ENCODE measurements around the gene GFPT1. TPM values are rescaled to one million over a fixed set of nuclear protein-coding genes. Genes with fewer than 3 reads are reported as not detected.

Gene GFPT1
- total and polyA plus RNA-seq, 2 donors (not counting 1 experiment from before 2014, with no cell fraction given): 39.1 to 53.0 TPM

- no peak for DNase-seq (ENCODE audit: low read depth in 2 of 2)
- Histone ChIP-seq H3K4me2 (ENCODE audit: extremely low read depth, insufficient read depth, low read length) (no peak overlapping the region), H3K4me1 (ENCODE audit: control insufficient read depth, extremely low read depth, insufficient read depth, low read length) (peaks cover 16% of the 10 kb centered on the region), H3K79me2 (ENCODE audit: control insufficient read depth, insufficient read depth, low read length) (no peaks in the 10 kb centered on the region), H3K9me3 (ENCODE audit: control insufficient read depth, insufficient read depth, low read depth, low read length) (no peaks in the 10 kb centered on the region), H3K27me3 (ENCODE audit: control insufficient read depth, insufficient read depth, low read length) (no peaks in the 10 kb centered on the region), H3K36me3 (ENCODE audit: control insufficient read depth, insufficient read depth, low read length) (no peaks in the 10 kb centered on the region), H2AFZ (ENCODE audit: low read length) (no peak overlapping the region), H4K20me1 (ENCODE audit: control insufficient read depth, extremely low read depth, insufficient read depth, low read length) (no peaks in the 10 kb centered on the region), H3K9ac (ENCODE audit: insufficient read depth, low read length) (no peak overlapping the region), H3K4me3 (replicated peaks in 1 of 4; ENCODE audit: control extremely low read depth in 1 of 4, insufficient read depth in 1 of 4, low read depth in 3 of 4, low read length in 4 of 4) (no peak overlapping the region), H3K27ac (ENCODE audit: insufficient read depth, low read length) (no peak overlapping the region)
- TF ChIP-seq CTCF (conservative IDR thresholded peaks at IDR 0.05 in 1 of 2, IDR thresholded peaks at IDR 0.05 in 1 of 2; ENCODE audit: low read depth in 1 of 2, low read length in 2 of 2): no peak
- no peak for TF ChIP-seq EZH2 (IDR thresholded peaks at IDR 0.05; ENCODE audit: low read length, missing control alignments)
Observed at GRCh38 chr2:69297216-69297615, 89.8 kb downstream of the GFPT1 start.

- no peak for DNase-seq (ENCODE audit: low read depth in 2 of 2)
Observed at GRCh38 chr2:69296421-69296820, 90.6 kb downstream of the GFPT1 start.

GRCh38 chr2:69292256-69292655 lies 94.8 kb downstream of the GFPT1 start:
- no peak for DNase-seq (ENCODE audit: low read depth in 2 of 2)
- Histone ChIP-seq H3K36me3 (ENCODE audit: control insufficient read depth, insufficient read depth, low read length) (no peaks in the 10 kb centered on the region), H3K9ac (ENCODE audit: insufficient read depth, low read length) (no peak overlapping the region), H4K20me1 (ENCODE audit: control insufficient read depth, extremely low read depth, insufficient read depth, low read length) (no peaks in the 10 kb centered on the region), H3K27me3 (ENCODE audit: control insufficient read depth, insufficient read depth, low read length) (no peaks in the 10 kb centered on the region), H3K4me3 (replicated peaks in 1 of 4; ENCODE audit: control extremely low read depth in 1 of 4, insufficient read depth in 1 of 4, low read depth in 3 of 4, low read length in 4 of 4) (no peak overlapping the region), H3K4me1 (ENCODE audit: control insufficient read depth, extremely low read depth, insufficient read depth, low read length) (peaks cover 3% of the 10 kb centered on the region), H3K27ac (ENCODE audit: insufficient read depth, low read length) (no peak overlapping the region), H3K79me2 (ENCODE audit: control insufficient read depth, insufficient read depth, low read length) (no peaks in the 10 kb centered on the region), H3K4me2 (ENCODE audit: extremely low read depth, insufficient read depth, low read length) (no peak overlapping the region), H3K9me3 (ENCODE audit: control insufficient read depth, insufficient read depth, low read depth, low read length) (no peaks in the 10 kb centered on the region), H2AFZ (ENCODE audit: low read length) (no peak overlapping the region)
- no peak for TF ChIP-seq CTCF (conservative IDR thresholded peaks at IDR 0.05 in 1 of 2, IDR thresholded peaks at IDR 0.05 in 1 of 2; ENCODE audit: low read depth in 1 of 2, low read length in 2 of 2)
- TF ChIP-seq EZH2 (IDR thresholded peaks at IDR 0.05; ENCODE audit: low read length, missing control alignments): no peak

More at GRCh38 chr2:69296421-69296820, 90.6 kb downstream of the GFPT1 start:
- peaks cover 18% of the 10 kb centered on the region for H3K4me1 ChIP-seq (ENCODE audit: control insufficient read depth, extremely low read depth, insufficient read depth, low read length)
- no peaks in the 10 kb centered on the region for H3K27me3 ChIP-seq (ENCODE audit: control insufficient read depth, insufficient read depth, low read length)
- no peak overlapping the region for H3K27ac ChIP-seq (ENCODE audit: insufficient read depth, low read length)
- no peak for TF ChIP-seq EZH2 (IDR thresholded peaks at IDR 0.05; ENCODE audit: low read length, missing control alignments)
- no peak for TF ChIP-seq CTCF (conservative IDR thresholded peaks at IDR 0.05 in 1 of 2, IDR thresholded peaks at IDR 0.05 in 1 of 2; ENCODE audit: low read depth in 1 of 2, low read length in 2 of 2)
- no peak overlapping the region for H2AFZ ChIP-seq (ENCODE audit: low read length)
- no peaks in the 10 kb centered on the region for H4K20me1 ChIP-seq (ENCODE audit: control insufficient read depth, extremely low read depth, insufficient read depth, low read length)
- no peaks in the 10 kb centered on the region for H3K9me3 ChIP-seq (ENCODE audit: control insufficient read depth, insufficient read depth, low read depth, low read length)
- no peaks in the 10 kb centered on the region for H3K79me2 ChIP-seq (ENCODE audit: control insufficient read depth, insufficient read depth, low read length)
- no peak overlapping the region for H3K4me2 ChIP-seq (ENCODE audit: extremely low read depth, insufficient read depth, low read length)
- no peak overlapping the region for H3K9ac ChIP-seq (ENCODE audit: insufficient read depth, low read length)
- no peaks in the 10 kb centered on the region for H3K36me3 ChIP-seq (ENCODE audit: control insufficient read depth, insufficient read depth, low read length)
- H3K4me3 ChIP-seq (replicated peaks in 1 of 4; ENCODE audit: control extremely low read depth in 1 of 4, insufficient read depth in 1 of 4, low read depth in 3 of 4, low read length in 4 of 4): no peak overlapping the region

All from fibroblast of lung (primary cell).